NCI-H446 (cell line): ENCODE results near the gene ZNF511.
"Not testable (repeated sequence)": the region's sequence is repeated elsewhere in the genome, so short reads cannot be mapped to it uniquely, and the experiment has no call there.

Experiments used
- DNase-seq, 2 experiments: peaks; one replicate each; lab custom pipeline; 2025; lab: John Stamatoyannopoulos, UW

ZNF511 gene

GRCh38 chr10:133308421-133309099, at the start of gene ZNF511, which contains the start of gene TUBGCP2:
Gene ZNF511 (plus strand): TSS chr10:133308914. CDS start chr10:133308944, 30 bp downstream.
Gene TUBGCP2 (minus strand): TSS chr10:133308872. CDS start chr10:133302941, 5,931 bp downstream.
- peak in 1 of 2 experiments; percentile 78 for DNase-seq

GRCh38 chr10:133259602-133259989, 49.1 kb upstream of the ZNF511 start:
- DNase-seq, result no peak

DNA sequence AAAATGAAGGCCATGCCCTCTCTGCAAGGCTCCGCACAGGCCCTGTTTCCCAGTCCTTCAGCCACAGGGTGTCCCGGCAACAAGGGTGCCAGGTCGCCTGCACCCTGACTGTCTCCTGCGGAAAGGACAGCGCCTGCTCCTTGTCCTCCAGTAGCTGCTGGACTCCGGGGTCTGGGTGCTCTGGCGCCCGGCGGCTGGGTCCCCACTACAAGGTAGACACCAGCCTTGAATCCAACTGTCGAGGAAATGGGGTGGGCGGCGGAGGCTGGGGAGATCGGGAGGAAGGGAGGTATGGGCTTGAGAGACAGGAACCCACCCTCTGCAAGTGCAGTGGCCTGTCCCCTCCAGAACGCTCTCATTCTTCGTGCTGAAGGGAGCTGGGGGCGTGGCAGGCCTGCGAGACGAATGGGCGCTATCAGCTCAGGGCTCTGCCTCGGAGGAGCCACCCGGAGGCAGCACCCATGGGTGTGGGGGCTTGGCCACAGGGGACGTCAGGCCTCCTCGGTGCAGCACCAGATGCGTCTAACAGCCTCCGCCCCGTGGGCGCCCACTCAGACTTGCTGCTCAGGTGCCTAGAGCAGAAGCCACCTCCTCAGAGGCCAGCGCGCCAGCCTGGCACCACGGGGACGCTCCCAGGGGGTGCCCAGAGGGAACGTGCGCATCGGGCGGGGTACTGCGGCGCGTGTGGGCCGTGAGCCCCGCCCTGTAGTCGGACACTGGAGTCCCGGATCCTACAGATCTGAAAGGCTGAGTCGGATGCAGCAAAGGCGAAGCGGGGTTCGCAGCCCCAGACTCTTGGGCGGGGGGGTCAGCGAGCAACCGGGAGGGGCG, 47.6 kb upstream of the ZNF511 start:
- DNase-seq, result no peak

GRCh38 chr10:133261726-133262325, 46.9 kb upstream of the ZNF511 start:
- DNase-seq, result peak in 1 of 2 experiments; percentile 62

GRCh38 chr10:133262696-133263095, 46.0 kb upstream of the ZNF511 start:
- DNase-seq, result no peak

GRCh38 chr10:133263674-133264073, 45.0 kb upstream of the ZNF511 start:
- no peak for DNase-seq

GRCh38 chr10:133264461-133264860, 44.3 kb upstream of the ZNF511 start:
- no peak for DNase-seq

DNA sequence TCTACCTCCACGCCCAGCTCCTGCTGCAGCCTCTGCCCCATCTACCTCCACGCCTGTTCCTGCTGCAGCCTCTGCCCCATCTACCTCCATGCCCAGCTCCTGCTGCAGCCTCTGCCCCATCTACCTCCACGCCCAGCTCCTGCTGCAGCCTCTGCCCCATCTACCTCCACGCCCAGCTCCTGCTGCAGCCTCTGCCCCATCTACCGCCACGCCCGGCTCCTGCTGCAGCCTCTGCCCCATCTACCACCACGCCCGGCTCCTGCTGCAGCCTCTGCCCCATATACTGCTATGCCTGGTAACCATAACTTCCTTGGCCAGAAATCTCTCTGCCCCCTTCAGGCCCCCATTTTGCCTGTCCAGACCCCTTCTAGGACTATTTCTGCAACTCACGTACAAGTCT, 43.7 kb upstream of the ZNF511 start:
- DNase-seq, result not testable (repeated sequence)

DNA sequence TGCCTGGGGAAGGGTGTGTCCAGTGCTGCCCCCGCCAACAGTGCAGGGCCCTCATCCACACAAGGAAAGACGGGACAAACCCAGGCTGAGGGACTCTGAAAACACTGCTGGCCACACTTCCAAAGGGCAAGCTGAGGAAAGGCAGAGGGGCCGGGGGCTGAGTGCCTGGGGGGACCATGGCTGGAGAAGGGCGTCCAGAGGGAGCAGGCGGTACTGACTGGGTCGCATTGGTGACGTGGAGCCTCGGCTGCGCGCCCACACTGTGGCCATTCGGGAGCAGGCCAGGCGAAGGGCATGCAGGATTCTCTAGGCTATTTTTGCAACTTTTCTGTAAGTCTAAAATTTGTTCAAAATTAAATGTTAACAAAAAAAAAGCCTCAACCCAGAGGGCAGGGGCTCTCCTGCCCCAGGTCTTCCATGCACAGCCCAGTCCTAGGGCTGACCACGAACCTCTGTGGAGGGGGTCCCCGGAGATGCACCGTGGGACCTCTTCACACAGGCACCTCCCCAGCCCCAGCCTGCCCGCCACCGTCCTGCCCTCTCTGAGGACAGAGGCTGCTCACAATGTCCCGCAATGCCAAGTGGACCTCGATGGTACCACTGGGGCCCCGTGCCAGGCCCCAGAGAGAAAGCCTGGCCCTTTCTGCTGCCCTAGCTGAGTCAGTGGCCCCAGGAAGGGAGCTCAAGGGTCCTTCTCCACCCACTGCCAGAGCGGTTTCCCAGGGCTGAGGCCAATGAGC, 42.5 kb upstream of the ZNF511 start:
- DNase-seq, result no peak

DNA sequence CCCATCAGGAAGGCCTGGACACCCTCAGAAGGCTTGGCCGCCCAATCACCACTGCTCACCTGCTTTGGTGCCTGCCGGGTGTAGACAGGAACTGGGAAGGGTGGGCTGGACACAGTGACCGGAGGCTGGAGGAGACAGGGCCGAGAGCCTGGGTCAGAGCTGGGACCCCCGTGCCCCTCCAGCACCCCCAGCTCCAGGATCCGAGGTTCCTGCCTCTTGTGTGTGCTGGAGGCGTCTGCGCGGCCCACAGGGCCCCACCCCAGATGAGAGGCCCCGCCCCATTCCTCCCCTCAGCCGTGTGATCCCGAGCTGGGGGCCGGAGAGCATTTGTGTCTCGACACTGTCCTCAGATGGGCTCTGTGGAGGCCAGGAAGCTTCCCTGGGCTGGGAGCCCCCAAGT, 41.4 kb upstream of the ZNF511 start:
- no peak for DNase-seq

- no peak for DNase-seq
Measured at GRCh38 chr10:133267829-133268228, 40.9 kb upstream of the ZNF511 start.

GRCh38 chr10:133268532-133268931, 40.2 kb upstream of the ZNF511 start:
- no peak for DNase-seq

GRCh38 chr10:133269367-133269766, 39.3 kb upstream of the ZNF511 start:
- DNase-seq, result no peak

- DNase-seq, result no peak
Measured at GRCh38 chr10:133270204-133270603, 38.5 kb upstream of the ZNF511 start.

GRCh38 chr10:133270773-133271297, 37.9 kb upstream of the ZNF511 start:
- DNase-seq, result no peak

GRCh38 chr10:133271521-133272300, 37.0 kb upstream of the ZNF511 start:
- no peak for DNase-seq

DNA sequence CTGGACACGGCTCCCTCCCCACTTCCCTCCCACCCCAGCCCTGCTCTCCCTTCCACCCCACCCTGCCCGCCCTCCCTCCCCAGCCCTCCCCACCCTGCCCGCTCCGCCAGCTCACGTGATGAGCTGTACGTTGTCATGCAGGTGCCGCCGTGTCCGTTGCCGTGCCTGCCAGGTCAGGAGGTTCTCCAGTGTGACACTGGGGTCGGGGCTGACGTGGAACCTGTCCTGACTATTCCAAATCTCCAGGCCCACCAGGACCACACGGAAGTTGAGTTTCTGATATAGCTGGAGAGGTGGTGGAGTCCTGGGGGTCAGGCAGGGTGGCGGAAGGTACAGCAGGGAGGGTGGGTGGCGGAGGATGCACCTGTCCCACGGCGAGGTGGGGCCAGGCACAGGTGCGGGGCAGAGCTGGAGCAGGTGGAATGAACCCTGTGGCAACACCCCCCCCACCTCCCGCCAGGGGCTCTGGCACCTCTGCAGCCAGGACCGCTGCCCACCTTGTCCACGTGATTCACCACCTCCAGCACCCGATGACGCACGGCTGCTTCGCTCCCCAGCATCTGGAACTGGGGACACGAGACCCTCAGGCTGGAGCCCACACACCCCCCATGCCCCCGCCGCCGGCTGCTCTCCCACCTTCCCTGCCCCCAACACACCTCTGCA, 36.3 kb upstream of the ZNF511 start:
- no peak for DNase-seq

DNA sequence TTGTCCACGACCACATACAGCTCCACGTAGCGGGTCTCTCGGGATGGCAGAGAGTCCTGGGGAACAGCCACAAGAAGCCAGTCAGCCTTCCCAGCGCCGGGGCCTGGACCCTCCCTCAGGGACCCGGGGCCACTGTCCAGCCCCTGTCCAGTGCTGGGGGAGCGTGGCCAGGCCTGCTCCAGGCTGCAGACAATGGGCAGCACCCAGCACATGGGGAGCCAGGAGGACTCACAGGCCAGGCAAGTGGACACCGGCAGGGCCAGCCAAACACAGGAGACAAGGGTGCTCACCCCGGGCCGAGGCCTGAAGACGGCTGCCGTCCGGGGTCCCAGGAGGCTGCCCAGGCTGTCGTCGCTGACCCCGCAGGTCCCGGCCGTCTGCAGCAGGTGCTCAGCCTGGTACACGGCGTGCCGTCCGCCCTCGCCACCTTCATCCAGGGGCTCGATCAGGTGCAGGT, 35.7 kb upstream of the ZNF511 start:
- DNase-seq, result no peak

DNA sequence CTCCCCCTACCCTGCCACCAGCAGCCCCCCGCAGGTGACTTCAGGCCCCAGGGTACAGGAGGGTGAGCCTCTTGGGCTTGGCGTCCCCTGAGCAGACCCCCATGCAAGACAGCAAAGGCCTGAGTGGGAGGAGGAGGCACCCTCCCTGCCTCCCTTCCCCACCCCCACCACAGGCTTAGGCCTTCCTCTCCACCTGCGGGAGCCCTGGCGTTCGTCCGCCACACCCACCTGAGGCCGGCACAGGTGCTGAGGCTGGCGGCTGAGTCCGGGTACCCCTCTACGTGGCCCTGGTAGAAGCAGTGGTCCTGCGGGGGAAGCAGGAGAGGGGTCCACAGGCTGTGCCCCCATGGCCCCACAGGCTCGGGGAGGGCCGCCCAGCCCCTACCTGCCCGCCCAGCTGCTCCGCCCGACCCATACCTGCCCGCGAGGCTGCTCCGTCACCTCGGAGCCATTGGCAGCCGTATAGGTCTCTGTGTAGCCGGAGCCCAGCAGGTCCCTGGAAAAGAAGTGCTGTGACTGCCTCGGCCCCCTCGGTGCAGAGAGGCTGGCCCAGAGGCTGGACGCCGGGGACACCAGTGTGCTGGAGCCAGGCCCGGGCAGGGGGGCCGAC, 35.1 kb upstream of the ZNF511 start:
- no peak for DNase-seq
